Endothelial cell (in vitro differentiated cells): ENCODE measurements around the gene NCAM1. TPM values are rescaled to one million over a fixed set of nuclear protein-coding genes. Genes with fewer than 3 reads are reported as not detected.

Experiments
- DNase-seq: peaks from one replicate; pipeline ENCODE4 v3.0.0; 2021; ENCODE audit warnings: low spot score
- H3K27ac Mint-ChIP-seq: one replicate; pipeline ENCODE4 v1.8.0; 2021; ENCODE audit warnings: mixed read lengths, inconsistent platforms; ENCODE audit not compliant: unreplicated experiment
- H3K27me3 Mint-ChIP-seq: one replicate; pipeline ENCODE4 v1.8.0; 2021; ENCODE audit warnings: mild to moderate bottlenecking, moderate library complexity, mixed read lengths, inconsistent platforms; ENCODE audit not compliant: unreplicated experiment
- H3K36me3 Mint-ChIP-seq: one replicate; pipeline ENCODE4 v1.8.0; 2021; ENCODE audit warnings: mild to moderate bottlenecking, low read depth, mixed read lengths, inconsistent platforms; ENCODE audit not compliant: unreplicated experiment
- H3K4me1 Mint-ChIP-seq: one replicate; pipeline ENCODE4 v1.8.0; 2021; ENCODE audit warnings: mild to moderate bottlenecking, mixed read lengths, inconsistent platforms; ENCODE audit not compliant: unreplicated experiment
- H3K4me3 Mint-ChIP-seq: one replicate; pipeline ENCODE4 v1.8.0; 2021; ENCODE audit warnings: mild to moderate bottlenecking, mixed read lengths, inconsistent platforms; ENCODE audit not compliant: unreplicated experiment
- H3K9me3 Mint-ChIP-seq: one replicate; pipeline ENCODE4 v1.8.0; 2021; ENCODE audit warnings: mixed read lengths, inconsistent platforms; ENCODE audit not compliant: unreplicated experiment
- CTCF ChIP-seq: fragments of 200-600 bp; sonication (generic); IDR thresholded peaks from one replicate; pipeline ENCODE4 v1.5.0; 2021; ENCODE audit warnings: antibody characterized with exemption; ENCODE audit not compliant: unreplicated experiment
- total RNA-seq: library from RNA; stranded (reverse); fragmentation: NEBNext Ultra II Directional; extraction: Animal tissue kit (Norgen Biotek cat#: 25700); gene quantifications from one replicate; pipeline ENCODE4 v1.2.1, GENCODE V29; 2021; ENCODE audit not compliant: unreplicated experiment

Gene NCAM1
- total RNA-seq, 1 donor from 2014 or later = 21.9 TPM

- no peaks in the 10 kb centered on the region for H3K36me3 Mint-ChIP-seq
Observed at GRCh38 chr11:113163291-113164030, 202.2 kb downstream of the NCAM1 start.

GRCh38 chr11:113166280-113166679, 205.1 kb downstream of the NCAM1 start:
- no peak for DNase-seq
- no peak overlapping the region for H3K4me3 Mint-ChIP-seq

More at GRCh38 chr11:113163291-113164030, 202.2 kb downstream of the NCAM1 start:
- no peak for DNase-seq
- Mint-ChIP-seq H3K9me3 (no peaks in the 10 kb centered on the region), H3K4me3 (no peak overlapping the region), H3K27me3 (no peaks in the 10 kb centered on the region), H3K4me1 (no peaks in the 10 kb centered on the region), H3K27ac (no peak overlapping the region)
- no peak for TF ChIP-seq CTCF

GRCh38 chr11:113167599-113167998, 206.4 kb downstream of the NCAM1 start:
- H3K27ac Mint-ChIP-seq = no peak overlapping the region
- no peaks in the 10 kb centered on the region for H3K27me3 Mint-ChIP-seq

More at GRCh38 chr11:113166280-113166679, 205.1 kb downstream of the NCAM1 start:
- no peak for TF ChIP-seq CTCF
- H3K4me1 Mint-ChIP-seq = no peaks in the 10 kb centered on the region
- H3K27ac Mint-ChIP-seq = no peak overlapping the region
- H3K36me3 Mint-ChIP-seq = no peaks in the 10 kb centered on the region
- H3K27me3 Mint-ChIP-seq = no peaks in the 10 kb centered on the region
- no peaks in the 10 kb centered on the region for H3K9me3 Mint-ChIP-seq

GRCh38 chr11:113168354-113169342, 207.4 kb downstream of the NCAM1 start:
- H3K27ac Mint-ChIP-seq = no peak overlapping the region

More at GRCh38 chr11:113167599-113167998, 206.4 kb downstream of the NCAM1 start:
- H3K36me3 Mint-ChIP-seq = no peaks in the 10 kb centered on the region
- H3K9me3 Mint-ChIP-seq = no peaks in the 10 kb centered on the region
- no peak for TF ChIP-seq CTCF
- H3K4me3 Mint-ChIP-seq = no peak overlapping the region
- DNase-seq = no peak
- no peaks in the 10 kb centered on the region for H3K4me1 Mint-ChIP-seq

More at GRCh38 chr11:113168354-113169342, 207.4 kb downstream of the NCAM1 start:
- H3K36me3 Mint-ChIP-seq = no peaks in the 10 kb centered on the region
- no peak for DNase-seq
- H3K4me3 Mint-ChIP-seq = no peak overlapping the region
- H3K9me3 Mint-ChIP-seq = no peaks in the 10 kb centered on the region
- TF ChIP-seq CTCF = no peak
- no peaks in the 10 kb centered on the region for H3K27me3 Mint-ChIP-seq
- H3K4me1 Mint-ChIP-seq = no peaks in the 10 kb centered on the region
